ENCODE results near the gene DUOXA2. TPM values are rescaled to one million over a fixed set of nuclear protein-coding genes. Genes with fewer than 3 reads are reported as not detected.
A peak's percentile ranks its signal among the peaks of the same experiment; 100 is the strongest.

The DUOXA2 gene
- polyA plus RNA-seq, 2 of the 4 experiments (the other 2 are of a cell fraction): not detected

DNA sequence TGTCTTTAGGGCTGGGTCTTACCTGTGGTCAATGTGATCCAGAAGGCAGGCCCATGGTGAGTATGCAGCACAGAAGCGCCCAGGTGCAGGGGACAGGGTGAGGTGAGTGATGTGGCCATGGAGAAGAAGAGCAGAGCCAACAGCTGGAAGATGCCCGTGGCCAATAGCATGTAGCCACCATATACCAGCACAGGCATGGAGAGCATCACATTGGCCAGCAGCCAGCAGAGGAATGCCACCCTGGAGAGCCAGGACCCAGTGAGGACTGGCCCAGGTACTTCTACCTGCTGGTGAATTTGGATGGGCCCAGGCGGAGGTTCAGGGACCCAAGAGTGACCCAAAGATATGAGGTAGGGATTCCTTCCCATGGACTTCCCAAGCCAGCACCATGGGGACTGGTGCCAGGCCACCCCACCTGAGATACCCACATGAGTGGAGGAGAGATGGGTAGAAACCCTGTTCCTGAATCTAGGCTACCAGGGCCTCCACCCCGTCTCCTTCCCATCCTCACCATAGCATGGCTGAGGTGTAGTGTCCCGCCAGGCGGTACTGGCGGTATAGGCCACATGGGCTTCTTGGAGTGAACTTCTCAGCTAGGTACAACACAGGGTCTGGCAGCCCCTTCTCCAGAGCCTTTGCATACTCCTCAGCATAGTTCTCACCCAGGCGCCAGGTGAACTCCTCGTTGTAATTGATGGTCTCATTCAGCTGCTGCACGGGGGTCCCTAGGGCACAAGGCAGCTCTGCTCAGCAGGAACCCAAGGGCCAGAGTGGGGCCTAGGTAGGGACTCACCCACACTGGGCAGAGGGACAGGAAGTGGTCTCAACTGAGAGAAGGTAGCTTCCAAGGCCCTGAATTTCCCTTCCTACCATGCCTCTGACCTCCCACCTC is 6.2 kb downstream of the DUOXA2 start:
- FAIRE-seq (no peak), ATAC-seq (no peak), DNase-seq (ENCODE audit: low read depth in 1 of 2, low spot score in 1 of 2) (no peak)
- POLR2A ChIA-PET: no interaction called here
- CTCF ChIA-PET: interaction anchor here (1.2 to 1.3 kb wide), 3 partner anchors 10 to 152 kb away, joined by 3 read pairs; no protein-coding TSS in a partner anchor
- Histone ChIP-seq H3K4me2 (no peak overlapping the region), H3K4me3 (no peak overlapping the region), H3K4me1 (peaks cover 13% of the 10 kb centered on the region), H3K27ac (no peak overlapping the region), H3K9me3 (no peaks in the 10 kb centered on the region)
- 78% methylated on average over 9 of the region's 10 CpGs for WGBS (ENCODE audit: missing lambda C conversion rate)
- TF ChIP-seq KDM1A (IDR thresholded peaks at IDR 0.05; ENCODE audit: low read depth) (no peak), CHD2 (IDR thresholded peaks at IDR 0.05; ENCODE audit: low read length, partially characterized antibody) (no peak), CEBPB (IDR thresholded peaks at IDR 0.05) (no peak), ZSCAN20 (CRISPR knock-in tag; IDR thresholded peaks at IDR 0.05) (no peak), HDAC2 (IDR thresholded peaks at IDR 0.05) (no peak)

GRCh38 chr15:45121020-45121419 is 6.9 kb downstream of the DUOXA2 start:
- Histone ChIP-seq H3K4me2 (no peak overlapping the region), H3K27ac (peak overlapping the region in 1 of 2 experiments; percentile 74; a peak in 1 of 6 replicates), H3K9me3 (no peaks in the 10 kb centered on the region), H3K4me3 (no peak overlapping the region), H3K4me1 (peaks cover 13% of the 10 kb centered on the region)
- no peak for DNase-seq (ENCODE audit: low read depth in 1 of 2, low spot score in 1 of 2)
- no peak for FAIRE-seq
- ChIA-PET CTCF (interaction anchor here (0.5 to 1.3 kb wide), 4 partner anchors 11 to 619 kb away, joined by 3 read pairs; no protein-coding TSS in a partner anchor), POLR2A (no interaction called here)
- no peak for ATAC-seq
- TF ChIP-seq BHLHE40 (IDR thresholded peaks at IDR 0.05; ENCODE audit: low read depth, low read length) (no peak), RCOR1 (IDR thresholded peaks at IDR 0.05; ENCODE audit: low read depth, low read length) (no peak), EP300 (IDR thresholded peaks at IDR 0.05) (no peak), KDM1A (IDR thresholded peaks at IDR 0.05; ENCODE audit: low read depth) (no peak)
- 96% methylated on average over 3 of the region's 3 CpGs for WGBS (ENCODE audit: missing lambda C conversion rate)

GRCh38 chr15:45121706-45122417 is 7.7 kb downstream of the DUOXA2 start:
- ChIA-PET POLR2A (interaction anchor here (0.7 kb wide), 1 partner anchor 150 kb away, joined by 3 read pairs; no protein-coding TSS in a partner anchor), CTCF (interaction anchor here (1.2 to 1.9 kb wide), 3 partner anchors 9 to 41 kb away, joined by 3 to 9 read pairs (median 4); no protein-coding TSS in a partner anchor)
- no peak for FAIRE-seq
- WGBS (ENCODE audit: missing lambda C conversion rate): 29% methylated on average over 8 of the region's 9 CpGs
- peaks cover 13% of the 10 kb centered on the region for H3K4me1 ChIP-seq
- H3K27ac ChIP-seq: peak overlapping the region; percentile 56 to 74; a peak in 3 of 6 replicates
- DNase-seq (ENCODE audit: low read depth in 1 of 2, low spot score in 1 of 2): peak; percentile 26 to 60
- peak; percentile 55 to 69; a peak in 4 of 6 replicates for ATAC-seq
- H3K9me3 ChIP-seq: no peaks in the 10 kb centered on the region
- no peak overlapping the region for H3K4me3 ChIP-seq
- peak overlapping the region; percentile 60 for H3K4me2 ChIP-seq
- no peak for TF ChIP-seq FOSL2 (IDR thresholded peaks at IDR 0.05)
- 0 out of 2 replicates have a peak, but pooled peaks have one; percentile 11 for TF ChIP-seq FOSL2 (CRISPR knock-in tag; IDR thresholded peaks at IDR 0.05)
- TF ChIP-seq RNF2 (IDR thresholded peaks at IDR 0.05; ENCODE audit: borderline replicate concordance, low read depth): no peak

GRCh38 chr15:45122719-45123118 is 8.6 kb downstream of the DUOXA2 start:
- peaks cover 13% of the 10 kb centered on the region for H3K4me1 ChIP-seq
- no peak for FAIRE-seq
- ChIA-PET POLR2A (interaction anchor here (0.7 kb wide), 1 partner anchor 151 kb away, joined by 3 read pairs; no protein-coding TSS in a partner anchor), CTCF (interaction anchor here (1.2 to 1.9 kb wide), 5 partner anchors 8 to 307 kb away, joined by 3 to 9 read pairs (median 4); no protein-coding TSS in a partner anchor)
- no peak for ATAC-seq
- WGBS (ENCODE audit: missing lambda C conversion rate): 80% methylated on average over 5 of the region's 7 CpGs
- no peak overlapping the region for H3K4me3 ChIP-seq
- peak overlapping the region; percentile 40 to 74; a peak in 2 of 6 replicates for H3K27ac ChIP-seq
- DNase-seq (ENCODE audit: low read depth in 1 of 2, low spot score in 1 of 2): no peak
- TF ChIP-seq ZNF302 (CRISPR knock-in tag; IDR thresholded peaks at IDR 0.05): no peak
- TF ChIP-seq ZFP36 (IDR thresholded peaks at IDR 0.05; ENCODE audit: borderline replicate concordance, partially characterized antibody): no peak
- no peak for TF ChIP-seq ZSCAN20 (CRISPR knock-in tag; IDR thresholded peaks at IDR 0.05)
- no peak for TF ChIP-seq FOSB (CRISPR knock-in tag; IDR thresholded peaks at IDR 0.05)
- no peak for TF ChIP-seq HOXB13 (CRISPR knock-in tag; IDR thresholded peaks at IDR 0.05; ENCODE audit: low read depth)
- no peak for TF ChIP-seq SREBF2 (IDR thresholded peaks at IDR 0.05)
- no peak for TF ChIP-seq FOXS1 (CRISPR knock-in tag; IDR thresholded peaks at IDR 0.05)
- TF ChIP-seq MAX (IDR thresholded peaks at IDR 0.05): no peak
- no peak for TF ChIP-seq POLR2A (IDR thresholded peaks at IDR 0.05; ENCODE audit: low read length)
- no peak for TF ChIP-seq CBX8 (IDR thresholded peaks at IDR 0.05)
- TF ChIP-seq, protein P1, sequence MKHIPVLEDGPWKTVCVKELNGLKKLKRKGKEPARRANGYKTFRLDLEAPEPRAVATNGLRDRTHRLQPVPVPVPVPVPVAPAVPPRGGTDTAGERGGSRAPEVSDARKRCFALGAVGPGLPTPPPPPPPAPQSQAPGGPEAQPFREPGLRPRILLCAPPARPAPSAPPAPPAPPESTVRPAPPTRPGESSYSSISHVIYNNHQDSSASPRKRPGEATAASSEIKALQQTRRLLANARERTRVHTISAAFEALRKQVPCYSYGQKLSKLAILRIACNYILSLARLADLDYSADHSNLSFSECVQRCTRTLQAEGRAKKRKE (CRISPR knock-in tag; IDR thresholded peaks at IDR 0.05; ENCODE audit: low read depth): no peak
- TF ChIP-seq PHF8 (IDR thresholded peaks at IDR 0.05; ENCODE audit: borderline replicate concordance, low read depth): no peak
- TF ChIP-seq E2F6 (IDR thresholded peaks at IDR 0.05; ENCODE audit: borderline replicate concordance, low read depth): no peak
- TF ChIP-seq RCOR1 (IDR thresholded peaks at IDR 0.05; ENCODE audit: low read depth, low read length): no peak
- no peak for TF ChIP-seq HMGXB4 (CRISPR knock-in tag; IDR thresholded peaks at IDR 0.05; ENCODE audit: borderline replicate concordance)
- H3K9me3 ChIP-seq: no peaks in the 10 kb centered on the region
- H3K4me2 ChIP-seq: peak overlapping the region; percentile 60; the same call in 1 of the 3 replicates
